ENCODE measurements around the gene PSAPL1.

- TF ChIP-seq CTCF (IDR thresholded peaks at IDR 0.05): no peak
- no peak for TF ChIP-seq POLR2AphosphoS5 (IDR thresholded peaks at IDR 0.05; ENCODE audit: low read depth, low read length)
- TF ChIP-seq, protein P1, sequence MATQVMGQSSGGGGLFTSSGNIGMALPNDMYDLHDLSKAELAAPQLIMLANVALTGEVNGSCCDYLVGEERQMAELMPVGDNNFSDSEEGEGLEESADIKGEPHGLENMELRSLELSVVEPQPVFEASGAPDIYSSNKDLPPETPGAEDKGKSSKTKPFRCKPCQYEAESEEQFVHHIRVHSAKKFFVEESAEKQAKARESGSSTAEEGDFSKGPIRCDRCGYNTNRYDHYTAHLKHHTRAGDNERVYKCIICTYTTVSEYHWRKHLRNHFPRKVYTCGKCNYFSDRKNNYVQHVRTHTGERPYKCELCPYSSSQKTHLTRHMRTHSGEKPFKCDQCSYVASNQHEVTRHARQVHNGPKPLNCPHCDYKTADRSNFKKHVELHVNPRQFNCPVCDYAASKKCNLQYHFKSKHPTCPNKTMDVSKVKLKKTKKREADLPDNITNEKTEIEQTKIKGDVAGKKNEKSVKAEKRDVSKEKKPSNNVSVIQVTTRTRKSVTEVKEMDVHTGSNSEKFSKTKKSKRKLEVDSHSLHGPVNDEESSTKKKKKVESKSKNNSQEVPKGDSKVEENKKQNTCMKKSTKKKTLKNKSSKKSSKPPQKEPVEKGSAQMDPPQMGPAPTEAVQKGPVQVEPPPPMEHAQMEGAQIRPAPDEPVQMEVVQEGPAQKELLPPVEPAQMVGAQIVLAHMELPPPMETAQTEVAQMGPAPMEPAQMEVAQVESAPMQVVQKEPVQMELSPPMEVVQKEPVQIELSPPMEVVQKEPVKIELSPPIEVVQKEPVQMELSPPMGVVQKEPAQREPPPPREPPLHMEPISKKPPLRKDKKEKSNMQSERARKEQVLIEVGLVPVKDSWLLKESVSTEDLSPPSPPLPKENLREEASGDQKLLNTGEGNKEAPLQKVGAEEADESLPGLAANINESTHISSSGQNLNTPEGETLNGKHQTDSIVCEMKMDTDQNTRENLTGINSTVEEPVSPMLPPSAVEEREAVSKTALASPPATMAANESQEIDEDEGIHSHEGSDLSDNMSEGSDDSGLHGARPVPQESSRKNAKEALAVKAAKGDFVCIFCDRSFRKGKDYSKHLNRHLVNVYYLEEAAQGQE (IDR thresholded peaks at IDR 0.05; ENCODE audit: insufficient read depth in 1 of 2, low read depth in 2 of 2, low read length in 1 of 2): no peak
- no peak for TF ChIP-seq TCF7L2 (IDR thresholded peaks at IDR 0.05; ENCODE audit: low read depth, low read length)
These were observed 6.9 kb downstream of the PSAPL1 start for GRCh38 chr4:7427831-7428260.
